OCI-LY7 (cell line): ENCODE results near the gene GSG1L.

ENCODE experiments used
- CTCF ChIP-seq: fragments of 200-600 bp; sonication (generic); conservative IDR thresholded peaks from 2 replicates; pipeline ENCODE4 v1.5.1; 2014; ENCODE audit warnings: mild to moderate bottlenecking, antibody characterized with exemption, low read length, moderate library complexity, mixed read lengths
- EZH2phosphoT487 ChIP-seq: fragments of 200-600 bp; sonication (generic); IDR thresholded peaks from 2 replicates; pipeline ENCODE4 v1.6.1; 2018; ENCODE audit warnings: low read depth, borderline replicate concordance, mild to moderate bottlenecking, mixed run types, antibody characterized with exemption, low read length, moderate library complexity, mixed read lengths

- TF ChIP-seq CTCF (no peak), EZH2phosphoT487 (no peak)
Observed at GRCh38 chr16:28105297-28105696, 41.8 kb upstream of the GSG1L start.
